Measurements from ENCODE around the gene KIF3C. TPM values are rescaled to one million over a fixed set of nuclear protein-coding genes. Genes with fewer than 3 reads are reported as not detected.
"Not testable (repeated sequence)": the region's sequence is repeated elsewhere in the genome, so short reads cannot be mapped to it uniquely, and the experiment has no call there.

KIF3C gene
- 1 to 10 TPM in 1 of 2 donors, under 1 TPM in 1; 0.93 to 2.5 TPM for total RNA-seq

- peak; percentile 89 for ATAC-seq
- peak within 1 kb of the TSS; percentile 89 for H3K4me3 Mint-ChIP-seq
- no peaks in the 10 kb centered on the region for H3K9me3 Mint-ChIP-seq
- DNase-seq (ENCODE audit: low spot score) = peak; percentile 71
- peaks cover 5 to 7% of the 10 kb centered on the region in 2 donors for H3K4me1 Mint-ChIP-seq (ENCODE audit: low read depth in 2 of 2)
- no peaks in the 10 kb centered on the region for H3K36me3 Mint-ChIP-seq
- H3K27me3 Mint-ChIP-seq = no peaks in the 10 kb centered on the region
- peak within 1 kb of the TSS; percentile 8 to 9 for H3K27ac Mint-ChIP-seq
Observed at GRCh38 chr2:25982273-25982967, at the start of gene KIF3C. Gene KIF3C, minus strand, starts transcription at chr2:25982497. Its CDS starts 580 bp downstream, at chr2:25981917.

- H3K9me3 Mint-ChIP-seq; DNase-seq (ENCODE audit: low spot score); H3K27ac Mint-ChIP-seq; H3K4me3 Mint-ChIP-seq; H3K36me3 Mint-ChIP-seq; H3K27me3 Mint-ChIP-seq; ATAC-seq: not testable (repeated sequence)
- peaks cover 8 to 10% of the 10 kb centered on the region in 2 donors for H3K4me1 Mint-ChIP-seq (ENCODE audit: low read depth in 2 of 2)
Observed at GRCh38 chr2:26028083-26028482, 45.8 kb upstream of the KIF3C start.

- no peaks in the 10 kb centered on the region for H3K9me3 Mint-ChIP-seq
- no peak overlapping the region for H3K27ac Mint-ChIP-seq
- peaks cover 0 to 3% of the 10 kb centered on the region in 2 donors for H3K4me1 Mint-ChIP-seq (ENCODE audit: low read depth in 2 of 2)
- no peak for DNase-seq (ENCODE audit: low spot score)
- no peaks in the 10 kb centered on the region for H3K36me3 Mint-ChIP-seq
- no peak overlapping the region for H3K4me3 Mint-ChIP-seq
- no peaks in the 10 kb centered on the region for H3K27me3 Mint-ChIP-seq
- no peak for ATAC-seq
Observed at GRCh38 chr2:26025509-26025908, 43.2 kb upstream of the KIF3C start.

GRCh38 chr2:26024260-26024659 lies 42.0 kb upstream of the KIF3C start:
- Mint-ChIP-seq H3K27me3 (no peaks in the 10 kb centered on the region), H3K36me3 (no peaks in the 10 kb centered on the region), H3K9me3 (no peaks in the 10 kb centered on the region), H3K4me3 (no peak overlapping the region), H3K4me1 (ENCODE audit: low read depth in 2 of 2) (peaks cover 0 to 3% of the 10 kb centered on the region in 2 donors), H3K27ac (no peak overlapping the region)
- DNase-seq (ENCODE audit: low spot score) (no peak), ATAC-seq (no peak)

- ATAC-seq = no peak
- no peaks in the 10 kb centered on the region for H3K4me1 Mint-ChIP-seq (ENCODE audit: low read depth in 2 of 2)
- no peaks in the 10 kb centered on the region for H3K9me3 Mint-ChIP-seq
- H3K4me3 Mint-ChIP-seq = no peak overlapping the region
- no peak overlapping the region for H3K27ac Mint-ChIP-seq
- H3K27me3 Mint-ChIP-seq = no peaks in the 10 kb centered on the region
- no peaks in the 10 kb centered on the region for H3K36me3 Mint-ChIP-seq
- no peak for DNase-seq (ENCODE audit: low spot score)
Observed at GRCh38 chr2:26020231-26020640, 37.9 kb upstream of the KIF3C start.

GRCh38 chr2:26018184-26019055 lies 36.1 kb upstream of the KIF3C start:
- Mint-ChIP-seq H3K27me3 (no peaks in the 10 kb centered on the region), H3K4me1 (ENCODE audit: low read depth in 2 of 2) (no peaks in the 10 kb centered on the region), H3K27ac (no peak overlapping the region), H3K9me3 (no peaks in the 10 kb centered on the region), H3K36me3 (no peaks in the 10 kb centered on the region), H3K4me3 (no peak overlapping the region)
- no peak for DNase-seq (ENCODE audit: low spot score)
- ATAC-seq = peak; percentile 67 to 75

- DNase-seq (ENCODE audit: low spot score) (no peak), ATAC-seq (peak in 1 of 2 donors; percentile 24)
- Mint-ChIP-seq H3K36me3 (no peaks in the 10 kb centered on the region), H3K27ac (no peak overlapping the region), H3K27me3 (no peaks in the 10 kb centered on the region), H3K4me3 (no peak overlapping the region), H3K4me1 (ENCODE audit: low read depth in 2 of 2) (no peaks in the 10 kb centered on the region), H3K9me3 (no peaks in the 10 kb centered on the region)
Observed at GRCh38 chr2:26017464-26018183, 35.3 kb upstream of the KIF3C start.

- not testable (repeated sequence) for DNase-seq (ENCODE audit: low spot score); H3K36me3 Mint-ChIP-seq; H3K9me3 Mint-ChIP-seq; H3K4me1 Mint-ChIP-seq (ENCODE audit: low read depth in 2 of 2); ATAC-seq; H3K27ac Mint-ChIP-seq; H3K4me3 Mint-ChIP-seq; H3K27me3 Mint-ChIP-seq
Observed at GRCh38 chr2:26016706-26017045, 34.4 kb upstream of the KIF3C start.

- Mint-ChIP-seq H3K4me1 (ENCODE audit: low read depth in 2 of 2) (no peaks in the 10 kb centered on the region), H3K36me3 (no peaks in the 10 kb centered on the region), H3K9me3 (no peaks in the 10 kb centered on the region), H3K27ac (no peak overlapping the region), H3K4me3 (no peak overlapping the region), H3K27me3 (no peaks in the 10 kb centered on the region)
- DNase-seq (ENCODE audit: low spot score) (no peak), ATAC-seq (no peak)
Observed at GRCh38 chr2:26016012-26016705, 33.9 kb upstream of the KIF3C start.

- Mint-ChIP-seq H3K4me3 (no peak overlapping the region), H3K36me3 (no peaks in the 10 kb centered on the region), H3K9me3 (no peaks in the 10 kb centered on the region), H3K27me3 (no peaks in the 10 kb centered on the region), H3K27ac (no peak overlapping the region), H3K4me1 (ENCODE audit: low read depth in 2 of 2) (peaks cover 0 to 5% of the 10 kb centered on the region in 2 donors)
- no peak for ATAC-seq
- no peak for DNase-seq (ENCODE audit: low spot score)
Observed at GRCh38 chr2:26013668-26014067, 31.4 kb upstream of the KIF3C start.

- no peak for DNase-seq (ENCODE audit: low spot score)
- no peaks in the 10 kb centered on the region for H3K9me3 Mint-ChIP-seq
- no peaks in the 10 kb centered on the region for H3K36me3 Mint-ChIP-seq
- ATAC-seq = no peak
- H3K27me3 Mint-ChIP-seq = no peaks in the 10 kb centered on the region
- H3K4me1 Mint-ChIP-seq (ENCODE audit: low read depth in 2 of 2) = peaks cover 0 to 5% of the 10 kb centered on the region in 2 donors
- H3K4me3 Mint-ChIP-seq = no peak overlapping the region
- H3K27ac Mint-ChIP-seq = no peak overlapping the region
Observed at GRCh38 chr2:26011990-26012856, 29.9 kb upstream of the KIF3C start.

GRCh38 chr2:26011609-26011989 lies 29.3 kb upstream of the KIF3C start:
- Mint-ChIP-seq H3K9me3 (no peaks in the 10 kb centered on the region), H3K4me1 (ENCODE audit: low read depth in 2 of 2) (peaks cover 0 to 5% of the 10 kb centered on the region in 2 donors), H3K27me3 (no peaks in the 10 kb centered on the region), H3K27ac (no peak overlapping the region), H3K36me3 (no peaks in the 10 kb centered on the region), H3K4me3 (no peak overlapping the region)
- ATAC-seq (no peak), DNase-seq (ENCODE audit: low spot score) (no peak)

- Mint-ChIP-seq H3K9me3 (no peaks in the 10 kb centered on the region), H3K27me3 (no peaks in the 10 kb centered on the region), H3K27ac (no peak overlapping the region), H3K36me3 (no peaks in the 10 kb centered on the region), H3K4me1 (ENCODE audit: low read depth in 2 of 2) (peaks cover 0 to 5% of the 10 kb centered on the region in 2 donors), H3K4me3 (no peak overlapping the region)
- ATAC-seq = no peak
- DNase-seq (ENCODE audit: low spot score) = no peak
Observed at GRCh38 chr2:26010943-26011342, 28.6 kb upstream of the KIF3C start.
